HT-29 (cell line): ENCODE results near the gene USHBP1. TPM values are rescaled to one million over a fixed set of nuclear protein-coding genes. Genes with fewer than 3 reads are reported as not detected.
A peak's percentile ranks its signal among the peaks of the same experiment; 100 is the strongest.
"Not testable (repeated sequence)": the region's sequence is repeated elsewhere in the genome, so short reads cannot be mapped to it uniquely, and the experiment has no call there.

Experiments
- DNase-seq: peaks from one replicate; pipeline ENCODE4 v3.0.0-alpha.2; 2015; ENCODE audit warnings: low spot score
- total RNA-seq: library from RNA; depleted of rRNA; stranded (reverse); fragments of >200 nt; shearing (Covaris generic); gene quantifications from 2 replicates; pipeline ENCODE4 v1.2.3, GENCODE V29; 2014

The USHBP1 gene
- total RNA-seq, 1 experiment from 2014 or later, result 0.08 TPM

DNA sequence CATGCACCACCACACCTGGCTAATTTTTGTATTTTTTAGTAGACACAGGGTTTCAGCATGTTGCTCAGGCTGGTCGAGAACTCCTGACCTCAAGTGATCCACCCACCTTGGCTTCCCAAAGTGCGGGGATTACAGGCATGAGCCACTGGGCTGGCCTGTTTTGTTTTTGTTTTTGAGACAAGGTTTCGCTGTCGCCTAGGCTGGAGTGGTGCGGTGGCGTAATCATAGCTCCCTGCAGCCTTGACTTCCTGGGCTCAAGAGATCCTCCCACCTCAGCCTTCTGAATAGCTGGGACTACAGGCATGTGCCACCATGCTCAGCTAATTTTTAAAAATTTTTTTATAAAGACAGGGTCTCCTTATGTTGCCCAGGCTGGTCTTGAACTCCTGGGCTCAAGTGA, 31.0 kb upstream of the USHBP1 start:
- DNase-seq, result not testable (repeated sequence)

DNA sequence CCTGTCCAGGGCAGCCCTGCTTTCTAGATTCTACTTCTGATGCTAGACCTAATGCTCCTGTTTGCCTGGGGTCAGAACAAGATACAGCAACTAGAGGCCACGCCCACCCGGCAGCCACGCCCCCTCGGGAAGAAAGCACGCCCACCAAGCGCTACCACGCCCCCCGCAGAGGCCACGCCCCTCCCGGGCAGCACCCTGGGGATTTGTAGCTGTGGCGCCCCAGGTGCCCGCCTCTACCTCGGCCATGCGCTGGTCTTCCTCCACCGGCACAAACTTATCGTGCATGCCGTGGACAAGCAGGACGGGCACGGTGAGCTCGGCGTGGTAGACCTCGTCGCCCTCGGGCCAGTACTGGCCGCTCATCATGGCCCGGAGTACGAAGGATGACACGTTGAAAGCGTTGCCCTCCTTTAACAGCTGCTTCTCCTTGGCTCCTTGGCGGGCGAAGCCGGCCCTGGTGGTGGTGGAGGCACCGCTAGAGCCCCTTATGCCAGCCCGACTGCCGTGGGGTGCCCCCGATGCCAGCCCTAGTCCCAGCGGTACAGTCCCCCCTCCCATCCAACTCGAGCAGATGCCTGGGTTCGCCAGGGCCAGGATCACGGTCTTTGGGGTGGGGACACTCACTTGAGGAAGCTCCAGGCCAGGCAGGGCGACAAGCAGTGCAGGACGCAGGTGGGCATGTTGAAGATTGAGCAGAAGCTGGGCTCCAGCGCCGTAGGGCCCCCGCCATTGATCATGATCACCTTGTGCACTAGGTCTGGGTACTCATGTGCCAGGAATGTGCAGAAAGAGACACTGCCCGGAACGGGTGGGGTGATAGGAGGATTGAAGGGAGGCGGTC, 29.7 kb upstream of the USHBP1 start:
- peak; percentile 44 for DNase-seq

DNA sequence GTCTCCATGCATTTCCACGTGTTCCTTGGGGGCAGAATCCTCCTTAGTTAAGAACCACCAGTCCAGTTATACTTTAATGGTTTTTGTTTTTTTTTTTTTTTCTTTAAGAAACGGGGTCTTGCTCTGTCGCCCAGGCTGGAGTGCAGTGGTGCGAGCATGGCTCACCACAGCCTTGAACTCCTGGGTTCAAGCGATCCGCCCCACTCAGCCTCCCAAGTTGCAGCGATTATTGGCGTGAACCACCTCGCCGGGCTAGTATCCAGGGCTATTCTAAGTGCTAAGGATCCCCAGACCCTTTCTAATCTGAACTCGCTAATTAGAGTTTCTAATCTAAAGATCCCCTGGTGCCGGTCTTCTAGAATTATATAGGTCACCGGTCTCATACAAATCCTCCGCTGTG, 29.1 kb upstream of the USHBP1 start:
- no peak for DNase-seq

GRCh38 chr19:17292301-17293074, 27.9 kb upstream of the USHBP1 start:
- DNase-seq, result peak; percentile 86

DNA sequence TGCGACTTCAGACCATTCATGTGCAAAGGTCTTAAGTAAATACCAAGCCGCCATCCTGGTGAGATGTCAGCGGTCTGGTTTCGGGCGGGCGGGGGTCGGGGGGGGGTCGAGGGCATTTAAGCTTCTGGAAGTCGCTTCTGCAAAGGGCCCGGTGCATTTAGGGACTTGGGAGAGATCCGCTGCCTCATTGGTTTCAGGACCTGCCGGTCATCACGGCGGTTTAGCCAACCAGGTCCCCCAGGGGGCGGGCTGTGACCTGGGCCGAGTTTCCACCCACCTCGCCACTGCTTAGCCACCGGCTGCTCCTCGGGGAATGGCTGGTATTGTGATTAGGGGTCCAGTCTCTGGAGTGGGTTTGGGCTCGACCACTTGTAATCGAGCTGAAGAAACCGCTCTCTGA, 24.9 kb upstream of the USHBP1 start:
- DNase-seq, result peak; percentile 50

- DNase-seq, result no peak
Observed at GRCh38 chr19:17286752-17287151, 22.2 kb upstream of the USHBP1 start.

GRCh38 chr19:17286263-17286662, 21.7 kb upstream of the USHBP1 start:
- DNase-seq, result no peak

- DNase-seq, result no peak
Observed at GRCh38 chr19:17285415-17286135, 21.0 kb upstream of the USHBP1 start.

DNA sequence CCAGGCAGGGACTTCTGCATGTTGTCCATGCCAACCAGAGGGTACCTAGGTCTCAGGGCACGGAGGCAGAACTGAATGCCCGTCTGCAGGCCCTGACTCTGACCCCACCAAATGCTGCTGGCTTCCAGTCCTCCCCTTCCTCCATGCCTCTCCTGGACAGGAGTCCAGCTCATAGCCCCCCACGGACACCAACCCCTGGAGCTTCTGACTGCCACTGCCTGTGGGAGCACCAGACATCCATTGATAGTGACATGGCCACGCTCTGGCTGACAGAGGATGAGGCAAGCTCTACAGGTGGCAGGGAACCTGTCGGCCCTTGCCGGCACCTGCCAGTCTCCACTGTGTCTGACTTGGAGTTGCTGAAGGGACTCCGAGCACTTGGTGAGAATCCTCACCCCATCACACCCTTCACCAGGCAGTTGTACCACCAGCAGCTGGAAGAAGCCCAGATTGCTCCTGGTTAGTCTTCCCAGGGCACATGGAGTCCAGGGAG, 19.0 kb upstream of the USHBP1 start:
- no peak for DNase-seq

- peak; percentile 86 for DNase-seq
Observed at GRCh38 chr19:17282488-17283125, 18.1 kb upstream of the USHBP1 start.

GRCh38 chr19:17281391-17282304, 17.1 kb upstream of the USHBP1 start, which contains the start of gene ANKLE1:
Gene ANKLE1 (plus strand): TSS chr19:17281901. CDS start chr19:17281921, 20 bp downstream.
- no peak for DNase-seq

GRCh38 chr19:17279436-17279835, 14.9 kb upstream of the USHBP1 start:
- no peak for DNase-seq

GRCh38 chr19:17275441-17276175, 11.1 kb upstream of the USHBP1 start:
- no peak for DNase-seq

- not testable (repeated sequence) for DNase-seq
Observed at GRCh38 chr19:17274892-17275291, 10.3 kb upstream of the USHBP1 start.

GRCh38 chr19:17268754-17269153, 4.2 kb upstream of the USHBP1 start:
- DNase-seq, result no peak

GRCh38 chr19:17266975-17267788, 2.6 kb upstream of the USHBP1 start, which contains the start of gene BABAM1:
Gene BABAM1 (plus strand): TSS chr19:17267443. CDS start chr19:17268807, 1,364 bp downstream.
- DNase-seq, result peak; percentile 92

DNA sequence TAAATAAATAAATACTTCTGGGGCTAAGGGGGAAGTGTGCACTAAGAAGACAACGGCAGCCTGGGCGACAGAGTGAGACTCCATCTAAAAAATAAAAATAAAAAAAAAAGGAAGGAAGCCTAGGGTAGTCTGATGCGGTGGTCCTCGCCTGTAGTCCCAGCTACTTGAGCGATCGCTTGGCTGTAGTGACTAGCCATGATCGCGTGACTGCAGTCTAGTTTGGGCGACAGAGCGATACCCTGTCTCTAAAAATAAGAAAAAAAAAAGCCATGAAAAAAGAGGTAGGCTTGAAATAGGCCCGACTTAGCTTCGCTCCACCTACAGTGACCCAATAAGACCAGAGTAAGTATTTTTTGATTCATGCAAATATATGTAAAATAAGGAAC, 2.0 kb upstream of the USHBP1 start:
- no peak for DNase-seq

DNA sequence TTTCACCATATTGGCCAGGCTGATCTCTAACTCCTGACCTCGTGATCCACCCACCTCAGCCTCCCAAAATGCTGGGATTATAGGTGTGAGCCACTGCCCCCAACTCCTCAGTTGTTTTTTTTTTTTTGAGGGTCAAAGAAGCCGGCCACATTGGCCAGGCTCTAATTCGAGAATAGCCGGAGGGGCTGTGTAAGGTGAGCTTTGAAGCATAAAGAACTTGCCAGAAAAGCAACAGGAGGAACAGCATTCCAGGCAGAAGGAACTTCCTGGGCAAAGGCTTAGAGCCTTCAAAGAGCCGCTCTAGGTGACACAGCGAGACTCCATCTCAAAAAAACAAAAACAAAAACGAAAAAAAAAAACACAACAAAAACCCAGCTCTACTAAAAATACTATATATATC, 1.5 kb upstream of the USHBP1 start:
- DNase-seq, result no peak
